HEK293T (cell line): ENCODE measurements around the gene UGT1A10.

Experiments
- CTCF ChIA-PET: fragments of 350-600 bp; formaldehyde crosslinking; extraction: SDS; loops from one replicate; lab custom pipeline; 2021; ENCODE audit warnings: antibody characterized with exemption, inconsistent platforms; lab: Yijun Ruan, JAX
- POLR2A ChIA-PET: fragments of 350-600 bp; formaldehyde crosslinking; extraction: SDS; loops from one replicate; lab custom pipeline; 2020; ENCODE audit warnings: antibody characterized with exemption, inconsistent platforms; lab: Yijun Ruan, JAX
- DNase-seq: peaks from one replicate; pipeline ENCODE4 v3.0.0; 2012; ENCODE audit warnings: mixed read lengths; ENCODE audit errors: extremely low spot score
- ARNT ChIP-seq: fragments of 450-650 bp; IDR thresholded peaks from 2 replicates; pipeline ENCODE4 v1.6.1; 2017; ENCODE audit warnings: mild to moderate bottlenecking
- BHLHE40 ChIP-seq: fragments of 450-650 bp; IDR thresholded peaks from 2 replicates; pipeline ENCODE4 v1.6.1; 2016; ENCODE audit warnings: mild to moderate bottlenecking, moderate library complexity, borderline replicate concordance
- CTBP1 ChIP-seq: fragments of 450-650 bp; IDR thresholded peaks from 2 replicates; pipeline ENCODE4 v1.6.1; 2016; ENCODE audit warnings: borderline replicate concordance
- ELF4 ChIP-seq: fragments of 450-650 bp; IDR thresholded peaks from 2 replicates; pipeline ENCODE4 v1.6.1; 2017; ENCODE audit warnings: antibody characterized with exemption
- FOXA1 ChIP-seq: fragments of 450-650 bp; IDR thresholded peaks from 2 replicates; pipeline ENCODE4 v1.6.1; 2016; ENCODE audit warnings: mild to moderate bottlenecking
- FOXK2 ChIP-seq: fragments of 450-650 bp; IDR thresholded peaks from 2 replicates; pipeline ENCODE4 v1.6.1; 2016; ENCODE audit warnings: mild to moderate bottlenecking
- FOXM1 ChIP-seq: fragments of 450-650 bp; IDR thresholded peaks from 2 replicates; pipeline ENCODE4 v1.6.1; 2017; ENCODE audit warnings: mild to moderate bottlenecking, borderline replicate concordance
- HDGF ChIP-seq: fragments of 450-650 bp; IDR thresholded peaks from 2 replicates; pipeline ENCODE4 v1.6.1; 2017; ENCODE audit warnings: antibody characterized with exemption, borderline replicate concordance
- L3MBTL2 ChIP-seq: fragments of 450-650 bp; conservative IDR thresholded peaks from 2 replicates; pipeline ENCODE4 v1.6.1; 2016; ENCODE audit warnings: mild to moderate bottlenecking
- LEF1 ChIP-seq: fragments of 450-650 bp; IDR thresholded peaks from 2 replicates; pipeline ENCODE4 v1.6.1; 2017; ENCODE audit warnings: mild to moderate bottlenecking, borderline replicate concordance
- NFRKB ChIP-seq: fragments of 450-650 bp; IDR thresholded peaks from 2 replicates; pipeline ENCODE4 v1.6.1; 2016; ENCODE audit warnings: mild to moderate bottlenecking, moderate library complexity
- PKNOX1 ChIP-seq: fragments of 450-650 bp; IDR thresholded peaks from 2 replicates; pipeline ENCODE4 v1.6.1; 2016
- SP1 ChIP-seq: fragments of 450-650 bp; IDR thresholded peaks from 2 replicates; pipeline ENCODE4 v1.6.1; 2017
- SUZ12 ChIP-seq: fragments of 450-650 bp; IDR thresholded peaks from 2 replicates; pipeline ENCODE4 v1.6.1; 2016; ENCODE audit warnings: mild to moderate bottlenecking
- TARDBP ChIP-seq: fragments of 450-650 bp; IDR thresholded peaks from 2 replicates; pipeline ENCODE4 v1.6.1; 2016
- ZNF384 ChIP-seq: fragments of 450-650 bp; IDR thresholded peaks from 2 replicates; pipeline ENCODE4 v1.6.1; 2016

UGT1A10 gene

GRCh38 chr2:233815861-233816260 lies 179.6 kb downstream of the UGT1A10 start:
- POLR2A ChIA-PET = no interaction called here
- no peak for DNase-seq
- CTCF ChIA-PET = no interaction called here
- TF ChIP-seq FOXM1 (no peak), BHLHE40 (no peak), NFRKB (no peak), PKNOX1 (no peak), LEF1 (no peak), TARDBP (no peak), ZNF384 (no peak)

GRCh38 chr2:233816334-233816733 lies 180.1 kb downstream of the UGT1A10 start:
- TF ChIP-seq SUZ12 (no peak), CTBP1 (no peak), L3MBTL2 (no peak), FOXK2 (no peak), SP1 (no peak), ARNT (no peak), NFRKB (no peak), FOXM1 (no peak), ELF4 (no peak), BHLHE40 (no peak), TARDBP (no peak)
- POLR2A ChIA-PET = no interaction called here
- DNase-seq = no peak
- CTCF ChIA-PET = interaction anchor here (0.6 kb wide), 1 partner anchor 1301 kb away, joined by 3 read pairs; no protein-coding TSS in a partner anchor

GRCh38 chr2:233816771-233817170 lies 180.5 kb downstream of the UGT1A10 start:
- TF ChIP-seq L3MBTL2 = no peak
- TF ChIP-seq FOXM1 = no peak
- no peak for TF ChIP-seq FOXK2
- TF ChIP-seq ELF4 = no peak
- TF ChIP-seq PKNOX1 = no peak
- no peak for TF ChIP-seq TARDBP
- no peak for TF ChIP-seq NFRKB
- no peak for TF ChIP-seq BHLHE40
- TF ChIP-seq SUZ12 = no peak
- no peak for TF ChIP-seq FOXA1
- TF ChIP-seq LEF1 = no peak
- TF ChIP-seq SP1 = no peak
- TF ChIP-seq ARNT = no peak
- ChIA-PET CTCF (interaction anchor here (0.6 kb wide), 1 partner anchor 1300 kb away, joined by 3 read pairs; no protein-coding TSS in a partner anchor), POLR2A (no interaction called here)
- DNase-seq = no peak

- ChIA-PET POLR2A (no interaction called here), CTCF (no interaction called here)
- DNase-seq = no peak
- TF ChIP-seq PKNOX1 = no peak
These were observed 181.2 kb downstream of the UGT1A10 start for GRCh38 chr2:233817361-233817911.

GRCh38 chr2:233817995-233818638 lies 181.9 kb downstream of the UGT1A10 start:
- ChIA-PET POLR2A (no interaction called here), CTCF (no interaction called here)
- DNase-seq = no peak
- no peak for TF ChIP-seq FOXK2
- no peak for TF ChIP-seq FOXA1
- no peak for TF ChIP-seq SUZ12
- no peak for TF ChIP-seq FOXM1
- no peak for TF ChIP-seq ELF4
- no peak for TF ChIP-seq HDGF
- TF ChIP-seq L3MBTL2 = no peak
- TF ChIP-seq PKNOX1 = no peak
- TF ChIP-seq NFRKB = no peak
- no peak for TF ChIP-seq SP1
- no peak for TF ChIP-seq TARDBP
- no peak for TF ChIP-seq CTBP1
